Heart left ventricle (tissue), 13 donors: ENCODE results near the gene AIG1.
A peak's percentile ranks its signal among the peaks of the same experiment; 100 is the strongest.

Experiments
- POLR2A ChIP-seq, 2 donors: fragments of 450-650 bp; IDR thresholded peaks; one replicate each; pipeline ENCODE4 v1.6.1; 2017; ENCODE audit warnings: antibody characterized with exemption in 2 of 2, mild to moderate bottlenecking in 2 of 2, moderate library complexity in 2 of 2
- TF ChIP-seq, protein P1 (sequence below), 12 donors: fragments of 200-600 bp; sonication (generic) in 4 of 12; IDR thresholded peaks; one replicate each; pipeline versions ENCODE4 v1.5.0 to v1.8.0; 2018 to 2022; ENCODE audit warnings: antibody characterized with exemption in 12 of 12, mild to moderate bottlenecking in 5 of 12
- donor health status: ischemic (EF 13 %, LVEDD 7.1; RV severe dilation, severe dysfunction).
- donor health status: DM: no; HTN: yes; CAD: no.
- donor health status: DM: no; HTN: no; CAD: no.
- donor health status: ischemic (EF 25% LVEDD 6.9; RV normal size, moderate dysfunction).
- donor health status: ischemic (EF 25% LVEDD 5.7; RV mildly dilated, moderate dysfunction).
- donor health status: ischemic (EF 35%, LVEDD 5.7; RV mildly dilated, moderate dysfunction).
- donor health status: nonischemic (EF 11% LVEDD 7.7; RV severe dilation, severe dysfunction).
- donor health status: DM: yes; HTN: yes; CAD: no.
- donor health status: PGD.
- donor health status: ischemic (EF 29% LVEDD 5.4; RV normal size, mild dysfunction).
- donor health status: nonischemic (EF 23%, LVEDD 6.1; RV moderate dilation, normal function).

- TF ChIP-seq, protein P1, sequence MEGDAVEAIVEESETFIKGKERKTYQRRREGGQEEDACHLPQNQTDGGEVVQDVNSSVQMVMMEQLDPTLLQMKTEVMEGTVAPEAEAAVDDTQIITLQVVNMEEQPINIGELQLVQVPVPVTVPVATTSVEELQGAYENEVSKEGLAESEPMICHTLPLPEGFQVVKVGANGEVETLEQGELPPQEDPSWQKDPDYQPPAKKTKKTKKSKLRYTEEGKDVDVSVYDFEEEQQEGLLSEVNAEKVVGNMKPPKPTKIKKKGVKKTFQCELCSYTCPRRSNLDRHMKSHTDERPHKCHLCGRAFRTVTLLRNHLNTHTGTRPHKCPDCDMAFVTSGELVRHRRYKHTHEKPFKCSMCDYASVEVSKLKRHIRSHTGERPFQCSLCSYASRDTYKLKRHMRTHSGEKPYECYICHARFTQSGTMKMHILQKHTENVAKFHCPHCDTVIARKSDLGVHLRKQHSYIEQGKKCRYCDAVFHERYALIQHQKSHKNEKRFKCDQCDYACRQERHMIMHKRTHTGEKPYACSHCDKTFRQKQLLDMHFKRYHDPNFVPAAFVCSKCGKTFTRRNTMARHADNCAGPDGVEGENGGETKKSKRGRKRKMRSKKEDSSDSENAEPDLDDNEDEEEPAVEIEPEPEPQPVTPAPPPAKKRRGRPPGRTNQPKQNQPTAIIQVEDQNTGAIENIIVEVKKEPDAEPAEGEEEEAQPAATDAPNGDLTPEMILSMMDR (IDR thresholded peaks at IDR 0.05): peak in 8 of 12 donors; percentile 17 to 54 (median 38)
- TF ChIP-seq POLR2A (IDR thresholded peaks at IDR 0.05): no peak
Measured at GRCh38 chr6:143279385-143279784, 218.7 kb downstream of the AIG1 start.
